Ammon's horn (tissue), 1 donor: ENCODE measurements around the gene TCF7L2.

Experiments used
- DNase-seq: peaks from one replicate; pipeline ENCODE4 v3.0.0-alpha.2; 2016; ENCODE audit warnings: low spot score

TCF7L2 gene

DNA sequence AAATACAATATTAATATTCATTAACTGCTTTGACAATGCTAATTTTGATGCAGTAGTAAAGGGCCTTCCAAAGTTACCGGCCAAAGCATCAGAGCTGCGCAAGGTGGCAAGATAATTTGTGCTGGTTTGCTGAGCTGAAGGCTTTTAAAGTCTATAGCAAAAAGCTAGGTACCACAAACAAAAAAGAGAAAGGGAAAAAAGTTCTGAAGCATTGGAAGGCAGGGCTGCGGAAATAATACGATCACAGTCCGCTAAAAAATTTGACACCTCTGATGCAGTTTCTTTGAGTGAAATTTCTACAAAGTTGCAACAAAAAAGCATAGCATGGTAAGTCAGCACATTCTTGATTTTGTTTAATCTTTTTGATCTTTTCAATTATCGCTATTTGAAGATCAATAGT lies 175.6 kb downstream of the TCF7L2 start:
- DNase-seq: no peak

GRCh38 chr10:113126229-113127201 lies 176.5 kb downstream of the TCF7L2 start:
- DNase-seq: peak; percentile 88

- DNase-seq: no peak
These were observed 177.3 kb downstream of the TCF7L2 start for GRCh38 chr10:113127261-113127900.

- DNase-seq: no peak
These were observed 177.8 kb downstream of the TCF7L2 start for GRCh38 chr10:113127901-113128283.

- no peak for DNase-seq
These were observed 178.5 kb downstream of the TCF7L2 start for GRCh38 chr10:113128450-113129070.

DNA sequence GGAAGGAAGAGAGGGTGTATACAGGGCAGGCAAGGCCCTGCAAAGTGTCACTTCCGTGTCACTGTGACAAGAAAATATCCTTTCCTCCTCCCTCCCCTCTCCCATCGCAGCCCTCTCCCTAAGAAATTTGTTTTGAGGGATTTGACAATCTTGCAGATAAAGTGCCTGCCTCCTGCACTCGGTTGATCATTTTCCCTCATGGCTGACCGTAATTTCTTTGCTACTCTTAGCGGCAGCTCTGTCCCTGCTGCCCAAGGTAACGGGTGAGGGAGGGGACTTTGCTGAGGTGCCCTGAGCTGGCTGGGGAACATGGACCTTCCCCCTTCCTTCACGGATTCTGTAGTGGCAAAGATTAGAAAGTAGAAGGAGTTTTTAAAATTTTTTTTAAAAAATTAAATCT lies 179.1 kb downstream of the TCF7L2 start:
- no peak for DNase-seq

DNA sequence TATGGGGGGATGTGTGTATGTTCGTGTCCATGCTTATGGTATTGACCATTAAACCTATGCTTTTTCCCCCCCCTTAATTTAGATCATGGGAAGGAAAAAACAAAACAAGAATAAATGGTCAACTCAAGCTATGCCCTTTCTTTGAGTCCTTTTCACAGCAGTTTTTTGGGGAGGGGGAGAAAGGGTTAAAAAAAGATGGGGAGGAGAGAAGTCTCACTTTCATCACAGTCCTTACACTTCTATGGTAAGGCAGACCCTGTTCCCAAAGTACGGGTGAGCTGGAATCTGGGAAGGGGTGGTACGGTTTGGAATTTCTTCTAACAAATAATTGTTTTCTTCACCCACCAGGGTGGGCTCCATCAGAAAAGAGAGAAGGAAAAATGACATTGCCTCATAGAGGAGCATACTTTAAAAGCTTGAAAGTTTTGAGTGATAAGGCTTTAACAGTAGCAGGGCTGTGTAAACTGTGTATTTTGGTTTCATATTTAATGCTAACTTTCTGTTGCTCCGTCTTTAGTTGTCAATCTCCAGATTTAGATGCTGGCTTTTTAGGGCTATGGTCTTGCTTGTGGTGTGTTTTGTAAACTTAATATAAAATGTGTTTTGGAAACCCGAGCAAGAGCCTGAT lies 180.1 kb downstream of the TCF7L2 start:
- DNase-seq: no peak

DNA sequence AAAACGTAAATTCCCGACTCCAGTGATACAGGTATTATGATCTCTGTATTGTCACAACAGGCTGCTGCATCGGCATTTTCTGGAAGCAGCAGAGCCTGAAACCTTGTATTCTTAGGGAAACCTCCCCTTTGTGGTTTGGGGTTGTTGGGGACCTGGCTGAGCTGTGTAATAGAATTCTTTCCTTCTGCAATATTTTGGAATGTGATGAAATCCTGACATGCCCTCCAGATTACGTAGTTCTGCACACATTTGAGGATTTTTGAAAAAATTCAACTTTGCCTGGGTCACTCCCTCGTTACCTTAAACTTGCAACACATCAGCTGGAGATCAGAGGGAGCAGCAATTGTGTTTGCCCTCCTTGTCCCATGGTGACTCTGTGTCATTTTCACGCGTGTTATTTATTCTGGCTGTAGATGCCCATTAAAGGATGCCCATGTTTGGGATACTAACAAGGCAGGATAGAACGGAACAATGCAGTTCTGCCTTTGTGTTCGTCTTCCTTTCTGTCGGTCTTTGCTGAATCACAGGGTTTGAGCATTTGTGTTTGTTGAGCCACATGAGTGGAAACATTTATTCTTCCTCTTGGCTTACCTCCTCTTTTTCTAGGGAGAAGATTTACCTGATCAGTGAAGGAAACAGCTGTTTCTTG lies 181.7 kb downstream of the TCF7L2 start:
- no peak for DNase-seq

DNA sequence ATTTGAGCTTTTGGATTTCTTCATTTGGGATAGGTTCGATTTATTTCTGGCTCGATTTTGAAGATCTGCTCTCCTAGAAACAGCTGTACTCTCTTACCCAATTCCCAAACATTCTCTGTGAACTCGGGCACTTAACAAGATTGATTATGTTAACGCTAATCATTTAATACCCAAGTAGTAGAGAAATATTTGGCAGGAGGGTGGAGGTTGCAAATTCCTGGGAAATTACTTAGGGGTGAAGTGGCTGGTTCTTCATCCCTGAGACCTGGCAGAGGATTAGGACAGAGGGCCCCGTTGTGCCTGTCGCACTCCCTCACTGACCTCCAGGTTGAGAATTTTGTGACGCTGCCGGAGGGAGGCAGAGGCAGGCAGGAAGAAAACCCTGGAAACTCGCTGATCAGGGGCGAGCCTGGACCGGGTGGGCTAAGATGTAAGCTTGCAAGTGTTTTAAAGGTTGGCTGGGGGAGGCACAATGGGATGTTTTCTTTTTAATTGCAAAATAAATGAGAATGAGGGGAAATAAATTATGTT lies 182.6 kb downstream of the TCF7L2 start:
- no peak for DNase-seq

DNA sequence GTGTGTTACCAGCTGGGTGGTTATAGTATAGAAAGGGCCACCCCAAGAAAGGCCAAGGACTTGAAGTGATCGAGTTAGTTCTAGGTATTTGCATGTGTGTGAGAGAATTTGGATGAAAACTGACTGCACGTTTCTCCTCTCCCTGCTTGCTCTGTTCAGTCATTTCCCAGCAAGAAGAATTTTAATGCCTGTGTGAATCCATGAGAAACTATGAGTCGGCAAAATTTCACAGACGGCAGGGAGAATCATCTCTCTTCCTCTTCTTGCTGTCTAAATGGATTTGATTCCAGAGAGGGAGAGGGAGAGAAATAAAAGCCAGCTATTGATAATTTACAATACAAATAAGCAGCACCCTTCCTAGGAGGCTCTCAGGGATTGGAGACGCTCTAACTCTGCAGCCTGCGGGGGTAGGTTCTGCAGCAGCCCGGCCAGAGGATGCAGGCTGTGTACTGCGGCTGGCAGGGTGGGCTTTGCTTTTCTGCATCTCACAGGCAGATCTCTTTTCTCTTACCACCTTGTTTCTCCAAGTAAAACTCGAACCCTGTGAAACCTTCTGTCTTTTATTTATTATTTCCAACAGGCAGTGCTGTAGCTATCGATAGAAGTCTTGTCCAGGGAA lies 183.6 kb downstream of the TCF7L2 start:
- no peak for DNase-seq

GRCh38 chr10:113135025-113135424 lies 185.0 kb downstream of the TCF7L2 start:
- DNase-seq: no peak

- no peak for DNase-seq
These were observed 188.1 kb downstream of the TCF7L2 start for GRCh38 chr10:113137941-113138685.

- no peak for DNase-seq
These were observed 189.0 kb downstream of the TCF7L2 start for GRCh38 chr10:113138937-113139585.

DNA sequence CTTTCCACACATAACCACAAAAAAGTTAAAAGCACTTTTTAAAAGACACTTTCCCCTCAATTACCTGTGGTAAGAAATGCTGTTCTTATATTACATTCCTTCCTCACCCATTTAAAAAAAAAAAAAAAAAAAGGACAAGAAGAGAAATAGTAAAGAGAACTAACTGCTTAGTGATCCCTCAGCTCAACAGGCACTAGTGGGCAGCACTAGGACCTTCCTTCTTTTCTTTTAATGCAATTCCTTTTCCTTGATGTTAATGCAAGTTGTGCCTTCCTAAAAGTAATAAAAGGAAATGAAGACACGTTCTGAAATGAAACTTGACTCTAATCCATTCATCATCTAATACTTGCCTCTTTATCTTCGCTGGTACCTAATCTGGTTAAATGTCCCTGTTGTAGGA lies 189.7 kb downstream of the TCF7L2 start:
- no peak for DNase-seq

DNA sequence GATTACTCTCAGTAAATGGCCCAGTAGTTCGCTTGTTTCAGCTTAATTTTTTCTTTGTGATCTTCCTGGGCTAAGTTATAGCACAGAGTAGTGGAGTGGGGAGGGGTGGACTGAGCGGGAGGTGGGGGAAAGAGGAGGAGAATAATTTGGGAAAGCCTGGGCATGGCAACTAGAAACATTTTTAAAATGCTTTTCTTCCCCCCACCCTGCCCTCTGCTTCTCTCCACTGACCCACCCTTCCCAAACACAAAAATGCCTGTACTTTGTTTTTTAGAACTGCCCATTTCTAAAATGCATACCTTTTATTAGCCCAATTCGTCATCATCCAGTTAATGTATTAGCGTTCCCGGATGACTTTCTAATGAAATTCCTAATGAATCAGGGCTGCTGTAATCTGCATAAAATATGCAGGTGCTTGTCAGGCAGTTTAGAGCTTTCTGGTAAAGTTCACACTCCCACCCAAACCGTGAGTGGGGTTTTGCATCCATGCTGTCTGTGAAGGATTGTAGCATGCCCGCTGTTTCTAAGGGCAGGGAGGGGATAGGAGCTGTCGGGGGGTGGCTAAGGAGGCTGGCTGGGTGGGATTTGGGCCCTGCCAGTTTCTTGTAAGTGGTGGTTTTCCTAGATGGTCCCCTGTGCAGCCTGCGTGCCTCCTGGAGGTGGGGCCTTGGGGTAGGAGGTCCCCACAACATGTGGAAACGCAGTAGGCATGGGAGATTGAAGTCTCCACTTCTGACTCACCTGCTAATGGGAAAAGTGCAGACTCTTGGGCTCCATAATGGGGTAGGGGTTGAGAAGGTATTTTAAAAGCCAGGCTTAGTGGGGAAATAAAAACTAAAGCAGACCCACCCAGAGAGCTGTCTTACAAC lies 190.3 kb downstream of the TCF7L2 start:
- DNase-seq: no peak

DNA sequence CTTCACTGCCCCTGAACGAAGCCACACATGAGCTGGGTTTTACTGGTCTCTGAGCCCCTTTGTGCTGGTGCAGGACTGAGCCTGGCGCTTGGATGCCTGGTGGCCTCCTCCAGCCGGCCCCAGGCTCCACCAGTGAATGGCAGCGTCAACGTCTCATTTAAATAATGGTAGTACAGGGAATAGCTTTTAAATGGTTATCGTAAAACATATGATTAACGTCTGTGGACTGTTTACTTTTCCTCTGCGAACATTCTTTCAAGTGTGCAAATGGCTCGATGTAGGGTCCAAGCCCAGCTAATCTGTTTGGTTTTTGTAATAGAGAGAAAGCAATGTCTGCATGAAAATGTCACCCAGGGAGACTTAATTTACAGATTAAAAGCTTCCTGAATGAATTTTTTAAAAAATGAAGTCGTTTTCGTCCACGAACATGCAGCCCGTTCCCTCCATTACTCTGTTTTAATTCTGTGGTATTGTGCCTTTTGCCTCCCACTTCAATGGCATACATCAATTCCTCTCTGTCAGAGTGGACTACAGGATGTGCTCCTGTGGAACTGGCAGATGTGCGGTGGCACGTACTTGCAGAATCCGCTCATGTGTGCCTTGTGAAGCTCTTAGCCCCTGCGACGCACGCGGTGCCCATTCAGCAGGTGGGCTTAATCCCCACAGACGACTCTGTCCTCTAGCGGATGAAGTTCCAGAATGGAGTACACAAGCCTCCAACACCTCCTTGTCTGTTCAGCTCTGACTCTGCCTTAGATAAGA lies 192.7 kb downstream of the TCF7L2 start:
- DNase-seq: no peak

DNA sequence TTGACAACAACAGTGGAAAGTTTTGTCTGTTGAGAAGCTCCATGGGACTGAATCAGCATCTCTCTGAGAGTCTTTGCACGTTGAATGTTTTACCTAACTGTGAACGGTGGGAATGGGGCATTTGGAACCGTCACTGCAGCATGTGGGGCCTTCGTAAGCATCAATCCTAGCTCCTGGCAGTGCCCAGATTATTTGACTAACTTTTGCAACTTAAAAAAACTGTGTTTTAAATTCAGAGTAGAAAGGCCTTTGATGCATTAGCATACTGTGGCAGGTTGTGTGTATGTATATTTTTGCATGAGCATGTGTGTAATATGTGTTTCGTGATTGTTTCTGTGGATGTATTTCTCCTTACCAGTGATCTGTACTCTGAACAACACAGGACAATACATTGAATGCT lies 194.5 kb downstream of the TCF7L2 start:
- DNase-seq: no peak
